NCI-H226 (cell line): ENCODE measurements around the gene TMEM109.

ENCODE experiments used
- DNase-seq: peaks from one replicate; pipeline ENCODE4 v3.0.0-alpha.2; 2015

TMEM109 gene

DNA sequence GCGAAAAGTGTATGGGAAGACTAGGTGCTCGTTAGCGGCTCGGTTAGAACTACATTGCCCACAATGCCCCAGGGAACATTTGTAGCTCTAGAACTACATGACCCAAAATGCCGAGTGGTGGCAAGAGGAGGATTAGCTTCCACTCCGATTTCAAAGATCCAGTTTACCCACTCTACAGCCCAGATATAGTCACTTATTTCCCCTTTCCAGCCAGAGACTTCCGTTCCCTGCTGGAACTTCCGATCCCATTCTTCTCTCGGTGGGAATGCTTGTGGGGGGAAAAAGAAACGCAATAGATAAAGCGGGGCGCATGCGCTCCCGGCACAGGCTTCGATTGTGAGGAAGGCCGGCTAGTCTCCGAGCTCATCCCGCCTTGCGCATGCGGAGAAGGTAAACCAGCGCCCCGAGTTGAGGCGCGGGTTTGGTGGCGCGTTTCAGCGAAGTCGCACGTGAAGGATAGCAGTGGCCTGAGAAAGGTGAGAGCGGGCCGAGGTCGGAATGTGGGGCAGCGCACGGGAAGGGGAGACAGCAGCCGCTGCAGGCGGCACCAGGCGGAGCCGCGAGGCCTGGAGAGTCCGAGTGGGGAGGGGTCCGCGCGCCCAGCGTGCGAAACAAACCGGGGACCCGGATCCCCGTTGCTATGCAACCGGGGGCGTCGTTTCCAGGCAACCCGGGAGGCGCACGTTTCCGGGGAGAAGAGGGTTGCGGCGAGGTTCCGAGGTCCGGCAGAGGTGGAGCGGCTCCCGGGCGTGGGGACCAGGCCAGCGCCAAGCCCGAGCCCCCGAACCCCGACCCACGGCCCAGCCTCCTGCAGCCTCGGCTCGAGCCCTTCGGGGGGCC, at the start of gene TMEM109:
Gene TMEM109 (plus strand): TSS at position 366 of the 840 bp plus-strand sequence. CDS start 5,536 bp downstream, outside the sequence.
- peak; percentile 81 for DNase-seq

GRCh38 chr11:60864856-60865513, 49.0 kb upstream of the TMEM109 start:
- DNase-seq = no peak

DNA sequence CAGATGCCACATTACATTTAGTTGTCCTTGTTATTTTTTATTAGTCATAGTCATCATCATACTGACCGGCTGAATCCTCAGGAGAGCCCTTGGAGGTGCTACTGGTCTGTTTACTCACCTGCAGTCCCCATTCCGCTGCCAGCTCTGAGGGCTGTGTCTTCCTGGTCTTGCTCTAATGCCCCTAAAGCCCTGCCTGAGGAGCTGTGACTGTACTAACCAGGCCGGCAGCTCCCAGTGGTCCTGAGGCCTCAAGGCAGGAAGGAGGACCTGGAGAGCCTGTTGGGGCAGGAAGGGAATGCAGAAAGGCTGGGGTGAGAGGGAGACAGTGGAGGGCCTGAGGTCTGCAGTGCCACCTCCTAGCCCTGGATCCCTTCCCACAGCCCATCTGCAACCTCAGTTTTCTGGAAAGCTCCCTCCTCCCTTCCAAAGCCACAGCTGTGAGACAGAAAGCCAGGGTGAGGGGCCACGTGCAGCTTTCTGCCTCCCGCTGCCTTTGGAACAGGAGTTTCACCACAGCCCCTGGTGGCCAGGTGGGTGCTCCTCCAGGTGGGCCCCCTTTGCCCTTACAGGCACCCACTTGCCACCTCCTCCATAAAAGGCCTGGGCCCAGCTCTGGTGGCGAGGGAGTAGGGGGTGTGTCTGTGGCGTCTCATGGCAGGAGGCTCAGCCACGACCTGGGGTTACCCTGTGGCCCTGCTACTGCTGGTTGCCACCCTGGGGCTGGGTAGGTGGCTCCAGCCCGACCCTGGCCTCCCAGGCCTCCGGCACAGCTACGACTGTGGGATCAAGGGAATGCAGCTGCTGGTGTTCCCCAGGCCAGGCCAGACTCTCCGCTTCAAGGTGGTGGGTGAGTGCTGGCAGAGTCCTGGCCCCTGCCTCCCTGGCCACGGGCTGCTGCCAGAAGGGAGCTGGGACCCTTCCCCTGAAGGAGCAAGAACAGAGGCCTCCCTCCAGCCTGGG, 46.8 kb upstream of the TMEM109 start, which contains the start of gene ZP1:
Gene ZP1 (plus strand): TSS at position 632 of the 960 bp plus-strand sequence. CDS start 20 bp downstream, at position 652.
- no peak for DNase-seq

DNA sequence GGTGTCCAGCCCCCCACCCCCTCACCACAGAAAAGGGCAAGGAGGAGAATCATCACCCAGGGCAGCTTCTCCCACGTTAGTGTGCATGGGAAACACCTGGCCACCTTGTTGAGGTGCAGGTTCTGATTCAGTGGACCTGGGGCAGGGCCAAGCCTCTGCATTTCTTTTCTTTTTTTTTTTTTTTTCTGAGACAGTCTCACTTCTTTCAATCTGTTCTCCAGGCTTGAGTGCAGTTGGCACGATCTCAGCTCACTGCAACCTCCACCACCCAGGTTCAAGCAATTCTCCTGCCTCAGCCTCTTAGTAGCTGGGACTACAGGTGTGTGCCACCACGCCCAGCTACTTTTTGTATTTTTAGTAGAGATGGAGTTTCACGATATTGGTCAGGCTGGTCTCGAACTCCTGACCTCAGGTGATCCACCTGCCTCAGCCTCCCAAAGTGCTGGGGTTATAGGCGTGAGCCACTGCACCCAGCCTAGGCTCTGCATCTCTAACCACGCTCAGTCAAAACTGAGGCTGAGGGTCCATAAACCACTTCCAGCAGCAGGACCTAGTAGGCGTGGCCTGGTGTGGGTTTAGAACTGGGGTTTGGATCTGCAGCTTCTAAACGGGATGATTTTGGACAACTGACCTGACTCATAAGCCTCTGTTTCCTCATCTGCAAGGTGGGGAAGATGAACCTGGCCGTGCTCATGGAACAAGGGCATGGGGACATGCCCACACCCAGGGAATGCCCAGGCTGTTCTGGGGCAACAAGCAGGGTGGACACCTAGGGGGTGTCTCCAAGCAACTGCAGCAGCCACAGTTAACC, 45.9 kb upstream of the TMEM109 start:
- no peak for DNase-seq

DNA sequence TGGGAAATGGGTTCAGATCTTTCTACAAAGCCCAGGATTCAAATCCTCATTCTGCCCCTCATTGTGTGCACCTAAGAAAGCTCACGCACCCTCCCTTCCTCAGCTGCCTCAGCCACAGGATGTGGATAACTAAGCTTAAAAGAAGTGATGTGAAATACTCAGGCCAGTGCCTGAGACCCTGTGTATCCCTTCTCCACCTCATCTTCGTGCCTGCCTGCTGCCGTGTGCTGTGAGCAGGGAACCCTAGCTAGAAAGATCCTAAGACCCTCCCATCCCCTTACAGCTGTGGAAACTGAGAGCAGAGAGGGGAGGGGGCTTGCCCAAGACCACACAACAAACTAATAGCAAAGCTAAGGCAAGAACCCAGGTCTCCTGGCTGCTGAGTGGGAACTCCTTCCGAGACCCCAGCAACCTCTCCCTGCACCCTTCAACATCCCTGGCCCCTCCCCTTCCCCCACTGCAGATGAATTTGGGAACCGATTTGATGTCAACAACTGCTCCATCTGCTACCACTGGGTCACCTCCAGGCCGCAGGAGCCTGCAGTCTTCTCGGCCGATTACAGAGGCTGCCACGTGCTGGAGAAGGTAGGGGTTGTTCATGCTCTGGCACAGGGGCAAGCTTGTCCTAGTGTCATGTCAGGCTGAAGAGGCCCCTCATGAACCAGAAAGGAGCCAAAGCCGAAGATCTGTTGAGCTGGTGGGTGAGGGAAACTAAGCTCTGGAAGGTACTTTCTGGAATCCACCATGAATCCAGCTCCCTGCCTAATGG, 45.1 kb upstream of the TMEM109 start:
- no peak for DNase-seq

- DNase-seq = no peak
Observed at GRCh38 chr11:60869451-60869825, 44.5 kb upstream of the TMEM109 start.

DNA sequence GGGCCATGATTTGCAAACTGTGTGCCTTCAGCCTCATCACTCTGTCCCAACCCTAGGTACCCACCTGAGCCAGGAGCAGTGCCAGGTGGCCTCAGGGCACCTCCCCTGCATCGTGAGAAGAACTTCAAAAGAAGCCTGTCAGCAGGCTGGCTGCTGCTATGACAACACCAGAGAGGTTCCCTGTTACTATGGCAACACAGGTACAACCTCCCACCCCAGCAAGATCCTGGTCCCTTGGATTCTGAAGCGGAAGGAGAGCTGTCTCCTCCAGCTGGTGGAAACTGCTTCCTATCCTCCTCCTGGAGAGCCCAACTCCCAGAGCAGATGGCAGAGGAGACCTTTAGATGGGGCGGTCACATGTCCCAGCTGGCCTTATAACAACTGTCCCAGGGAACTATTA, 43.7 kb upstream of the TMEM109 start:
- no peak for DNase-seq

DNA sequence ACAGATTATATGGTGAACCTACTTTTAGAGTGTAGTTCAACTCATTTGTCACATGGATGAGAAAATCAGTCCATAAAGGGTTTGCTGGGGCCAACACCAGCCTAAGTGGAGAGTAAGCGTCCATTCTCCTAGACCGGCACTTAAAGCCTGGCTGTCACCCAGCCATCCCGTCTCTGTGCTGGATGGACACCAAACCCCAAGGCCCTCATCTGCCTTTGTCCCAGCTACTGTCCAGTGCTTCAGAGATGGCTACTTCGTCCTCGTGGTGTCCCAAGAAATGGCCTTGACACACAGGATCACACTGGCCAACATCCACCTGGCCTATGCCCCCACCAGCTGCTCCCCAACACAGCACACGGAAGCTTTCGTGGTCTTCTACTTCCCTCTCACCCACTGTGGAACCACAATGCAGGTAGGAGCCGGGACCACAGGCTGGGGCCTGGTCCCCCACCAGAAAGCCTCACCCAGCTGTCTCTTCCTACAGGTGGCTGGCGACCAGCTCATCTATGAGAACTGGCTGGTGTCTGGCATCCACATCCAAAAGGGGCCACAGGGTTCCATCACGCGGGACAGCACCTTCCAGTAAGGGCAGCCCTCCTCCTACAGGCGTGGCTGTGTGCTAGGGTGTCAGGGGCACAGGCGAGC, 43.1 kb upstream of the TMEM109 start:
- no peak for DNase-seq

GRCh38 chr11:60871378-60872061, 42.4 kb upstream of the TMEM109 start:
- DNase-seq = no peak

DNA sequence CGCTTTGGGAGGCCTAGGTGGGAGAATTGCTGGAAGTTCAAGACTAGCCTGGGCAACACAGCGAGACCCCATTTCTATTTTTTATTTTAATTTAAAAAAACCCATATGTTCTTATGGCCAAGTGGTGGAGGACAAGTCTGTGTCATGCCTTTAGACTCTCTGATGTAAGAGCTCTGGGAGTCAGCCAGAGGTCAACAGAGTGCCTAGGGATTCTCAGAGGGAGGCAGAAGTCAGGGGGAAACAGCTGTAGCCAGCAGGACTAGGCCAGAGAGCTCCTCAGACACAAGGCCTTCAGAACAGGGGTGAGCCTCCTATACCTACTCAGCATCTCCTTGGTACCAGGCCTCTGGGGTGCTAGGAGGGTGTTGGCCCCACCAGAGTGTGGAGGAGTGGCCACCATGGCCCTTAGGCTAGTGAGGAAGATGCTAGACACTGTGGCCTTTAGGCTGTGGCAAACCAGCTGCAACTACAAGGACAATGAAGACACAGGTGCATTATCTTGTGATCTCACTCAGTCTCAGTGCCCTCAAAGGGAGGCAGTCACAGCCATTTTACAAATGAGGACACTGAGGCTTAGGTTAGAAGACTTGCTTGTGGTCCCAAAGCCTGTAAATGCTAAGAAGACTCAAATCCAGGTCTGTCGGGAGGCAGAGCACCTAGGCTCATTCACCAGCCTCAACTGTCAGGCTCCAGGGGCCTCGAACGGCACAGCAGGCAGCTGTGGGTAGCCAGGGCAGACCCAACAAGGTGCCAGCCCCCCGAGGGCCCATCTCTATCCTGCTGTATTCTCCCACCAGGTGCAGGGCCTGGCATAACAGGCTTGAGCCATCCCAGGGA, 41.6 kb upstream of the TMEM109 start:
- DNase-seq = peak; percentile 18

DNA sequence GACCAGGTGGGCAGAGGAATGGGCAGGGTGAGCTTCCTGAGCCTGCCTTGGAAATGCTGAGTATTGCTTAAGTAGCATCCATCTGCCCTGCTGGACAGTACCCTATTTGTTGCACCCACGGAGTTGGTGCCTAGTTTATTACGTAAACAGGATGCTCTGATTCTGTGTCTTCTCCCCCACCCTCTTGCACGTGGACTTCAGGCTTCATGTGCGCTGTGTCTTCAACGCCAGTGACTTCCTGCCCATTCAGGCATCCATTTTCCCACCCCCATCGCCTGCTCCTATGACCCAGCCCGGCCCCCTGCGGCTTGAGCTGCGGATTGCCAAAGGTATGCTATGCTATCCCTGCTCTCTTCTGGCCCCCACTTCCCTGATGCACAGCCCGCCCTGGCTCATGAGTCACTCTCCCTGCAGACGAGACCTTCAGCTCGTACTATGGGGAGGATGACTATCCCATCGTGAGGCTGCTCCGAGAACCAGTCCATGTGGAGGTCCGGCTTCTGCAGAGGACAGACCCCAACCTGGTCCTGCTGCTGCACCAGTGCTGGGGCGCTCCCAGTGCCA, 40.9 kb upstream of the TMEM109 start:
- DNase-seq = no peak

GRCh38 chr11:60873533-60873932, 40.4 kb upstream of the TMEM109 start:
- DNase-seq = no peak

GRCh38 chr11:60874421-60875365, 39.3 kb upstream of the TMEM109 start:
- no peak for DNase-seq

GRCh38 chr11:60875366-60876167, 38.4 kb upstream of the TMEM109 start:
- DNase-seq = no peak

DNA sequence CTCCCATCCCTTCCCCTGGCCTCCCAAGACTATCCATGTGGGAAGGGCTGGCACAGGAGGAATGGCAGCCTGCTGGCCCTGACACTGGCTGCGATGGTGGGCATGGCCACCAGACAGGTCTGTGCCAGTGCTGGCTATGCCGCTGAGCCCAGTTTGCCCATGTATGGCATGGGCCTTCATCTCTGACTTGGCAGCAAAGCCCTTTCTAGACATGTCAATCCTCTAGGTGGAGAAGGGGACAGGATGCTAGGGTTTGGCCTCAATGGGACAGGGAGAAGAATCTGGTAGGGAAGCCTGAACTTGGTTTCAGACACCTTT, 37.8 kb upstream of the TMEM109 start:
- no peak for DNase-seq

DNA sequence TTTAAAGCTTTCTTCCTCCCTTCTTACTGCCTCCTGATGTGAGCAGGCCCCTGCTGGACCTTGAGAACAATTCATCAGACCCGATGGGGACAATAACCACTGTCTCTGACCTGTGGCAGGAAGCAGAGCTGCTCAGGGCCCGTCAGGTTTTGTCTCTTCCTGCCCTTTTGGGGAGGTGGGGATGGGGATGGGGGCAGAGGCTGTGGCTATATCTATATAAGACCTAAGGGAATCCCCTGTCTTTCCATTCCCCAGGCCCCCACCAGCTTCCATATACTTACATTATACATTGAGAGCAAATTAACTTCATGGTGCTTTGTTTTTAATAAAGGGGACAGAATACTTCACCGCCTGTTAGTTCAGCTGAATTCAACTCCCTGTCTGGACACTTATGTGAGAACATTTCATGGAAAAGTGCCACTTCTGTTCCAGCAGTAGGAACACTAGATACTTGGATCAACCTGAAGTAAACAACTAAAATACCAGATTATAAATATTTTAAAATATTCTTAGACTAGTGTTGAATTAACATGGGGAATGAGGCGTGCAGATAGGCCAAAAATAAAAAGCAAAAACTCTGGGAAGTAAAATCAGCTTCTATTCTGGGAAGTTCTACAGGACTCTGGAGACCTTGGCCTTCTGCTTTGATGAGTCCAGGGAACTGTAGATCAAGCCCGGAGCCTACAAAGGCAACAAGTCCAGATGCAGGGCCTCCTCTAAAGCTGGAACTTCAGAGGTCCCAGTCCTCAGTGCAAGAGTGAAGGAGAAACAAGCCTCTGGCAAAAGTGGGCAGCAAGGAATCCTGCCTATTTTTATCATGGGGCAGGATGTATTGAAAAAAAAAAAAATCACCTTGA, 35.5 kb upstream of the TMEM109 start:
- no peak for DNase-seq
